ENCODE data around the gene CELSR1.

The CELSR1 gene

GRCh38 chr22:46360097-46360496, 177.3 kb downstream of the CELSR1 start:
- no peak for DNase-seq

GRCh38 chr22:46359362-46359761, 178.1 kb downstream of the CELSR1 start:
- DNase-seq, result no peak

- no peak for DNase-seq
These were observed 178.7 kb downstream of the CELSR1 start for GRCh38 chr22:46358766-46359165.

GRCh38 chr22:46357711-46358520, 179.5 kb downstream of the CELSR1 start:
- no peak for DNase-seq

- no peak for DNase-seq
These were observed 180.6 kb downstream of the CELSR1 start for GRCh38 chr22:46356496-46357480.

GRCh38 chr22:46355996-46356471, 181.4 kb downstream of the CELSR1 start:
- DNase-seq, result no peak

GRCh38 chr22:46355369-46355995, 181.9 kb downstream of the CELSR1 start:
- peak; percentile 49 to 55 for DNase-seq

- no peak for DNase-seq
These were observed 182.5 kb downstream of the CELSR1 start for GRCh38 chr22:46354993-46355305.

GRCh38 chr22:46354176-46354992, 183.0 kb downstream of the CELSR1 start:
- no peak for DNase-seq

GRCh38 chr22:46353483-46354105, 183.8 kb downstream of the CELSR1 start:
- no peak for DNase-seq

GRCh38 chr22:46352691-46353386, 184.6 kb downstream of the CELSR1 start:
- DNase-seq, result no peak

GRCh38 chr22:46352276-46352675, 185.1 kb downstream of the CELSR1 start:
- no peak for DNase-seq

GRCh38 chr22:46351767-46352166, 185.7 kb downstream of the CELSR1 start:
- no peak for DNase-seq

- DNase-seq, result no peak
These were observed 186.2 kb downstream of the CELSR1 start for GRCh38 chr22:46351131-46351735.

GRCh38 chr22:46350646-46351045, 186.8 kb downstream of the CELSR1 start:
- no peak for DNase-seq

- DNase-seq, result no peak
These were observed 187.3 kb downstream of the CELSR1 start for GRCh38 chr22:46350121-46350520.

- DNase-seq, result no peak
These were observed 187.7 kb downstream of the CELSR1 start for GRCh38 chr22:46349681-46350080.

- DNase-seq, result no peak
These were observed 188.2 kb downstream of the CELSR1 start for GRCh38 chr22:46349238-46349637.

GRCh38 chr22:46348099-46348695, 189.2 kb downstream of the CELSR1 start:
- DNase-seq, result no peak

- DNase-seq, result no peak
These were observed 189.8 kb downstream of the CELSR1 start for GRCh38 chr22:46347646-46348045.
